ENCODE measurements around the gene PDLIM5.

- TF ChIP-seq, protein P1, sequence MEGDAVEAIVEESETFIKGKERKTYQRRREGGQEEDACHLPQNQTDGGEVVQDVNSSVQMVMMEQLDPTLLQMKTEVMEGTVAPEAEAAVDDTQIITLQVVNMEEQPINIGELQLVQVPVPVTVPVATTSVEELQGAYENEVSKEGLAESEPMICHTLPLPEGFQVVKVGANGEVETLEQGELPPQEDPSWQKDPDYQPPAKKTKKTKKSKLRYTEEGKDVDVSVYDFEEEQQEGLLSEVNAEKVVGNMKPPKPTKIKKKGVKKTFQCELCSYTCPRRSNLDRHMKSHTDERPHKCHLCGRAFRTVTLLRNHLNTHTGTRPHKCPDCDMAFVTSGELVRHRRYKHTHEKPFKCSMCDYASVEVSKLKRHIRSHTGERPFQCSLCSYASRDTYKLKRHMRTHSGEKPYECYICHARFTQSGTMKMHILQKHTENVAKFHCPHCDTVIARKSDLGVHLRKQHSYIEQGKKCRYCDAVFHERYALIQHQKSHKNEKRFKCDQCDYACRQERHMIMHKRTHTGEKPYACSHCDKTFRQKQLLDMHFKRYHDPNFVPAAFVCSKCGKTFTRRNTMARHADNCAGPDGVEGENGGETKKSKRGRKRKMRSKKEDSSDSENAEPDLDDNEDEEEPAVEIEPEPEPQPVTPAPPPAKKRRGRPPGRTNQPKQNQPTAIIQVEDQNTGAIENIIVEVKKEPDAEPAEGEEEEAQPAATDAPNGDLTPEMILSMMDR (IDR thresholded peaks at IDR 0.05): no peak
- no peak for TF ChIP-seq POLR2A (IDR thresholded peaks at IDR 0.05)
Measured at GRCh38 chr4:94639298-94639697, 187.6 kb downstream of the PDLIM5 start.

All from thyroid gland (tissue), 4 donors.